OCI-LY1 (cell line): ENCODE measurements around the gene RELL1.

Source experiments
- CTCF ChIP-seq: fragments of 200-600 bp; sonication (generic), shearing (Covaris generic); IDR thresholded peaks from 2 replicates; pipeline ENCODE4 v1.5.1; 2017; ENCODE audit warnings: mild to moderate bottlenecking, antibody characterized with exemption, low read length, moderate library complexity, mixed read lengths
- EZH2 ChIP-seq: fragments of 200-600 bp; sonication (generic), shearing (Covaris generic); IDR thresholded peaks from 2 replicates; pipeline ENCODE4 v1.8.0; 2017; ENCODE audit warnings: borderline replicate concordance, mixed run types, mild to moderate bottlenecking, antibody characterized with exemption, low read length, moderate library complexity, mixed read lengths

- TF ChIP-seq CTCF (no peak), EZH2 (no peak)
These were observed 12.5 kb downstream of the RELL1 start for GRCh38 chr4:37673538-37674192.
